ENCODE results near the gene PDP2. TPM values are rescaled to one million over a fixed set of nuclear protein-coding genes. Genes with fewer than 3 reads are reported as not detected.
"Not testable (repeated sequence)": the region's sequence is repeated elsewhere in the genome, so short reads cannot be mapped to it uniquely, and the experiment has no call there.

PDP2 gene
- total RNA-seq, 1 donor from 2014 or later = 2.8 TPM

DNA sequence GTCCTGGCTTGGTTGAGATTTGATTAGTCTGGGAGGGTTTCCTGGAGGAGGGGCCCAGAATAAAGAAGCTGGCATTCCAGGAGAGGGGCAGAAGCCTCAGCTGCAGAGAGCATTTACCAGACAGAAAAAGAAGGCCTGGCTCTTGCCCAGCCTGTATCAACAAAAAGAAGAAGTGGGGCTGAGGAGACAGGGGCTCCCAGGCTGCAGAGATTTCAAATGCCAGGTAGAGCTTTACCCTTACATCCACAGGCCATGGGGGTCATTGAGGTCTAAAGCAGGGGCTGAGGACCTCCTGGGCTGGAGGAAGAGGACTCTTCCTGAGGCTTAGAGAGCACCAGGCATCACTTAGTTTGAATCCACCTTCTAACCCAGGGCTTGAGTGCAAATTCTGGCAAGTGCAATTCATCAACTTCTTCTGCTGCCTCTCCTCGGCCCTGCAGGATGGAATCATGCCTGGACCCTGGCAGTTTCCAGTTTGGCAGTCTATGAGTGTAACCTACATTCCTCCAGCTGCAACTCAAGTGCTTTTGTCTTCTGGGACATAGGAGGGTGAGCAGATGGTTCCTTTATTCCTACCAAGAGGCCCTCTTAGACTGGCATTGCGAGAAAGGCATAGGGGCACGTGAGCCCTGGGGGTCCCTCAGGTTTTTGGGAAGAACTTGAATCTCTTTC, 20.8 kb upstream of the PDP2 start:
- no peaks in the 10 kb centered on the region for H3K27me3 ChIP-seq (ENCODE audit: low read depth)
- intact Hi-C loops (cut with micrococcal nuclease) = loop anchor here (10.0 kb wide), 1 partner anchor 135 kb away; no protein-coding TSS in a partner anchor
- no peak for DNase-seq
- no peaks in the 10 kb centered on the region for H3K36me3 ChIP-seq
- TF ChIP-seq, protein P1, sequence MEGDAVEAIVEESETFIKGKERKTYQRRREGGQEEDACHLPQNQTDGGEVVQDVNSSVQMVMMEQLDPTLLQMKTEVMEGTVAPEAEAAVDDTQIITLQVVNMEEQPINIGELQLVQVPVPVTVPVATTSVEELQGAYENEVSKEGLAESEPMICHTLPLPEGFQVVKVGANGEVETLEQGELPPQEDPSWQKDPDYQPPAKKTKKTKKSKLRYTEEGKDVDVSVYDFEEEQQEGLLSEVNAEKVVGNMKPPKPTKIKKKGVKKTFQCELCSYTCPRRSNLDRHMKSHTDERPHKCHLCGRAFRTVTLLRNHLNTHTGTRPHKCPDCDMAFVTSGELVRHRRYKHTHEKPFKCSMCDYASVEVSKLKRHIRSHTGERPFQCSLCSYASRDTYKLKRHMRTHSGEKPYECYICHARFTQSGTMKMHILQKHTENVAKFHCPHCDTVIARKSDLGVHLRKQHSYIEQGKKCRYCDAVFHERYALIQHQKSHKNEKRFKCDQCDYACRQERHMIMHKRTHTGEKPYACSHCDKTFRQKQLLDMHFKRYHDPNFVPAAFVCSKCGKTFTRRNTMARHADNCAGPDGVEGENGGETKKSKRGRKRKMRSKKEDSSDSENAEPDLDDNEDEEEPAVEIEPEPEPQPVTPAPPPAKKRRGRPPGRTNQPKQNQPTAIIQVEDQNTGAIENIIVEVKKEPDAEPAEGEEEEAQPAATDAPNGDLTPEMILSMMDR (IDR thresholded peaks at IDR 0.05; ENCODE audit: borderline replicate concordance) = no peak
- H3K4me1 ChIP-seq = peaks cover 12% of the 10 kb centered on the region
- H3K27ac ChIP-seq (replicated peaks) = peak overlapping the region; percentile 8
- no peak overlapping the region for H3K4me3 ChIP-seq
- H3K9me3 ChIP-seq (replicated peaks) = no peaks in the 10 kb centered on the region

DNA sequence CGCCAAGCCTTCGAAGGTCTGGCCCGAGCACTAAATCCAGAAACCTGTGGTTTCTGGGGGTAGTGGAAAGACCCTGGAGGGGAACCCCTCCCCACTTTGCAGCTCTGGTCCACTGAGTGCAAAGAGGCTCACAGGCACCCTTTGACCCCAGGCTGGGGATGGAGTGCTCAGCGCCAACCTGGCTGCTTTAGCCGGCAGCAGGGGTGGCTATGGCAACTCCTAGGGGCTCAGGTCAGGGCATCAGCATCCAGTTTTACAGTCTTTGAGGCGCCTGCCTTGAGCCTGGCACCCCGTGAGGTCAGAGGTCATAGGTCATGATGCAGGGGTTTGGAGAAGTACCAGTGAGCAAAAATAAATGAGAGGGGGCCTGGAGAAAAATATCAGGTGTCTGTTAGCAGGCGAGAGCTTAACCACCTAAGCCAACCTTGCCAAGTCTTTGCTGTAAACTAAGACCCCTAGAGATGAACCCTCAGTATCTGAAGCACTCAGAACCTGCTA, 18.2 kb upstream of the PDP2 start:
- no peak overlapping the region for H3K27ac ChIP-seq (replicated peaks)
- H3K27me3 ChIP-seq (ENCODE audit: low read depth) = no peaks in the 10 kb centered on the region
- TF ChIP-seq, protein P1 (IDR thresholded peaks at IDR 0.05; ENCODE audit: borderline replicate concordance) = no peak
- intact Hi-C loops (cut with micrococcal nuclease) = loop anchor here (10.0 kb wide), 1 partner anchor 137 kb away; no protein-coding TSS in a partner anchor
- H3K4me1 ChIP-seq = peaks cover 12% of the 10 kb centered on the region
- no peak overlapping the region for H3K4me3 ChIP-seq
- no peaks in the 10 kb centered on the region for H3K9me3 ChIP-seq (replicated peaks)
- no peak for DNase-seq
- no peaks in the 10 kb centered on the region for H3K36me3 ChIP-seq

DNA sequence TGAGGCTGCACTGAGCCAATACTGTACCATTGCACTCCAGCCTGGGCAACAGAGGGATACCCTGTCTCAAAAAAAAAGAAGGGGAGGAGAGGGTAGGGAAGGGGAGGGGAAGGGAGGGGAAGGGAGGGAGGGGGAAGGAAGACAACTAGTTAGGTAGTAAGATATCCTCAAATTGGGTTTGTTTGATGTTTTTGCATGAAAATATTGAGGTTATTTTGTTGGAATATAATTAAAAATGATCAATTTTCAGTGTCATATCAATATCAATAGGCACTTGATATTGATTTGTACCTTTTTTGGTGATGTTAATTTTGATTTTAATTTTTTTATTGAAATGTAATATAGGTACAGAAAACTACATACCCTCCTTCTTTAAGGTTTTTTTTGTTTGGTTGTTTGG, 16.6 kb upstream of the PDP2 start:
- DNase-seq = no peak
- no peak overlapping the region for H3K4me3 ChIP-seq
- H3K27ac ChIP-seq (replicated peaks) = no peak overlapping the region
- H3K4me1 ChIP-seq = peaks cover 12% of the 10 kb centered on the region
- no peaks in the 10 kb centered on the region for H3K9me3 ChIP-seq (replicated peaks)
- no peaks in the 10 kb centered on the region for H3K36me3 ChIP-seq
- TF ChIP-seq, protein P1 (IDR thresholded peaks at IDR 0.05; ENCODE audit: borderline replicate concordance) = no peak
- H3K27me3 ChIP-seq (ENCODE audit: low read depth) = no peaks in the 10 kb centered on the region
- intact Hi-C loops (cut with micrococcal nuclease) = loop anchor here (10.0 kb wide), 1 partner anchor 139 kb away; no protein-coding TSS in a partner anchor

DNA sequence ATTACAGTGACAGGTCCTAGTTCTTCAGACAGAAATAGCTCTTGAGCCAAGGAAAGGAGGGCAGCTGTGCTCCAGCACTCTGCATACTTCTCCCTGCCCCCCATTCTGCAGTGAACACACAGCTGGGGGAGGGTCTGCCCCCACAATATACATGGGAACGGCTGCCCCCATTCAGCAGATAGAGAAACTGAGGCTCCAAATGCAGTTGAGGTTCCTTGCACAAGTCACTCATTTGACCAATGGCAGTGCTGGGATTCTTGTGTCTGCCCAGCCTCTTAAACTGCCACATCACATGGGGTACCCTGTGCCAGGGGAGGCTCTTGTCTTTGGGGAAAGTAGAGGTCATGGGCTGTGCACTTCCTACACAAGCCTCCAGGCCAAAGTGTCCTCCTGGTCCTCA, 10.9 kb upstream of the PDP2 start:
- no peak overlapping the region for H3K4me3 ChIP-seq
- no peaks in the 10 kb centered on the region for H3K27me3 ChIP-seq (ENCODE audit: low read depth)
- no peak for DNase-seq
- H3K4me1 ChIP-seq = peaks cover 11% of the 10 kb centered on the region
- H3K9me3 ChIP-seq (replicated peaks) = no peaks in the 10 kb centered on the region
- no peak overlapping the region for H3K27ac ChIP-seq (replicated peaks)
- TF ChIP-seq, protein P1 (IDR thresholded peaks at IDR 0.05; ENCODE audit: borderline replicate concordance) = no peak
- intact Hi-C loops (cut with micrococcal nuclease) = loop anchor here (10.0 kb wide), 1 partner anchor 145 kb away; no protein-coding TSS in a partner anchor
- H3K36me3 ChIP-seq = no peaks in the 10 kb centered on the region

DNA sequence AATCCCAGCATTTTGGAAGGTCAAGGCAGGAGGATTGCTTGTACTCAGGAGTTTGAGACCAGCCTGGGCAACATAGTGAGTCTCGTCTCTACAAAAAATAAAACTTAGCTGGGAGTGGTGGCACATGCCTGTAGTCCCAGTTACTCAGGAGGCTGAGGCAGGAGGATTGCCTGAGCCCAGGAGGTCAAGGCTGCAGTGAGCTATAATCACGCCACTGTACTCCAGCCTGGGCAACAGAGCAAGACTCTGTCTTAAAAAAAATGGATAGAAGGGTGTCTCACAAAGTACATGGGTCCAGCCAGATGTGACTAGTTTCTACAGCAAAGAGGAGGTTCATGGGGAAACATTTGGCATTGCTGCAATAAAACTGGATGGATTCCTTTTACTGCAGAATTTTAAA, 9.0 kb upstream of the PDP2 start:
- H3K27ac ChIP-seq (replicated peaks); intact Hi-C loops (cut with micrococcal nuclease); H3K36me3 ChIP-seq; H3K9me3 ChIP-seq (replicated peaks); DNase-seq; H3K4me3 ChIP-seq; H3K27me3 ChIP-seq (ENCODE audit: low read depth): not testable (repeated sequence)
- H3K4me1 ChIP-seq = peaks cover 11% of the 10 kb centered on the region

DNA sequence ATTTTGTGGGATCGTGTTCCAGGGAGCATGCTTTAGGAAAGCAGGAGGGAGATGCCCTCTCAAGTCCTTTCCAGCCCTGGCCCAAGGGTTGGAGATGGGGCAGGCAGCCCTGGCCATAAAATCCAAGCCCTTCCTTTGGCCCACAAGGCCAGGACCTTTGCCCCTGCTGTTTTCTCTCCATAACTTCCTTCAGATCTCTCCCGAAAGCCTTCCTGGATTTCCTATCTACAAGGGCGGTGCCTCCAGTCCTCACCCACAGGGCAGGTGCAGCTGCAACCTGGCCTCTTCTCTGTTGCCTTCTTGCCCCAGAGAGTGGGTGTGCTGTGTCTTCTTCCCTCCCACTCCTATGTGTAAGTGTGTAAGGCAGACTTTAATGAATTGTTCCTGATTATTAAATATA, 8.5 kb upstream of the PDP2 start:
- DNase-seq = no peak
- H3K4me1 ChIP-seq = peaks cover 11% of the 10 kb centered on the region
- H3K9me3 ChIP-seq (replicated peaks) = no peaks in the 10 kb centered on the region
- H3K36me3 ChIP-seq = no peaks in the 10 kb centered on the region
- H3K27me3 ChIP-seq (ENCODE audit: low read depth) = no peaks in the 10 kb centered on the region
- no peak overlapping the region for H3K4me3 ChIP-seq
- TF ChIP-seq, protein P1 (IDR thresholded peaks at IDR 0.05; ENCODE audit: borderline replicate concordance) = no peak
- H3K27ac ChIP-seq (replicated peaks) = no peak overlapping the region
- intact Hi-C loops (cut with micrococcal nuclease) = no loop called here
